Smooth muscle cell (in vitro differentiated cells): ENCODE results near the gene LRRD1. TPM values are rescaled to one million over a fixed set of nuclear protein-coding genes. Genes with fewer than 3 reads are reported as not detected.
"Not testable (repeated sequence)": the region's sequence is repeated elsewhere in the genome, so short reads cannot be mapped to it uniquely, and the experiment has no call there.

ENCODE experiments used
- DNase-seq: peaks from one replicate; lab custom pipeline; 2025; ENCODE audit not compliant: unreplicated experiment; lab: John Stamatoyannopoulos, UW
- H2AFZ ChIP-seq: fragments of 200-600 bp; sonication (generic); 2 replicates; pipeline ENCODE4 v1.6.0; 2016; ENCODE audit warnings: antibody characterized with exemption, low read depth, mild to moderate bottlenecking
- H3F3A ChIP-seq: fragments of 200-600 bp; sonication (generic); 2 replicates; pipeline ENCODE4 v1.6.0; 2017; ENCODE audit warnings: antibody characterized with exemption, low read depth
- H3K27ac ChIP-seq: fragments of 200-600 bp; sonication (generic); 2 replicates; pipeline ENCODE4 v1.5.1; 2016; ENCODE audit warnings: low read depth, mild to moderate bottlenecking
- H3K27me3 ChIP-seq: fragments of 200-600 bp; sonication (generic); 2 replicates; pipeline ENCODE4 v1.6.1; 2016; ENCODE audit warnings: low read depth, mild to moderate bottlenecking
- H3K36me3 ChIP-seq: fragments of 200-600 bp; sonication (generic); 2 replicates; pipeline ENCODE4 v1.5.1; 2016; ENCODE audit warnings: low read depth
- H3K4me1 ChIP-seq: fragments of 200-600 bp; sonication (generic); 2 replicates; pipeline ENCODE4 v1.5.1; 2016; ENCODE audit warnings: low read depth
- H3K4me2 ChIP-seq: fragments of 200-600 bp; sonication (generic); 2 replicates; pipeline ENCODE4 v1.6.0; 2016; ENCODE audit warnings: mild to moderate bottlenecking
- H3K4me3 ChIP-seq: fragments of 200-600 bp; sonication (generic); 2 replicates; pipeline ENCODE4 v1.5.1; 2016; ENCODE audit warnings: mild to moderate bottlenecking
- H3K79me2 ChIP-seq: fragments of 200-600 bp; sonication (generic); 2 replicates; pipeline ENCODE4 v1.6.0; 2016; ENCODE audit warnings: low read depth, mild to moderate bottlenecking
- H3K9ac ChIP-seq: fragments of 200-600 bp; sonication (generic); 2 replicates; pipeline ENCODE4 v1.6.0; 2016; ENCODE audit warnings: low read depth
- H3K9me3 ChIP-seq: fragments of 200-600 bp; sonication (generic); replicated peaks from 2 replicates; pipeline ENCODE4 v1.5.1; 2016; ENCODE audit warnings: low read depth
- H4K20me1 ChIP-seq: fragments of 200-600 bp; sonication (generic); 2 replicates; pipeline ENCODE4 v1.6.0; 2016; ENCODE audit warnings: low read depth
- CTCF ChIP-seq: fragments of 200-600 bp; sonication (generic); IDR thresholded peaks from 2 replicates; pipeline ENCODE4 v1.5.1; 2017; ENCODE audit warnings: borderline replicate concordance, mild to moderate bottlenecking, antibody characterized with exemption; ENCODE audit not compliant: insufficient read depth, poor library complexity, severe bottlenecking
- WGBS: methylation state at CpG from one replicate; pipeline ENCODE4 v1.1.7; 2016; ENCODE audit warnings: low lambda C conversion rate; 5-methylcytosine and 5-hydroxymethylcytosine counted together
- polyA plus RNA-seq: library from polyadenylated mRNA; unstranded; fragments of >200 nt; fragmentation: Nextera tagmentation; extraction: Ambion mirVana; gene quantifications from 2 replicates; pipeline ENCODE4 v1.2.1, GENCODE V29; 2016
- total RNA-seq: library from RNA; depleted of rRNA; stranded (reverse); fragments of >200 nt; gene quantifications from 2 replicates; pipeline ENCODE4 v1.2.3, GENCODE V29; 2014

LRRD1 gene
- total and polyA plus RNA-seq, 2 experiments from 2014 or later: 0.09 TPM; not detected in 1

DNA sequence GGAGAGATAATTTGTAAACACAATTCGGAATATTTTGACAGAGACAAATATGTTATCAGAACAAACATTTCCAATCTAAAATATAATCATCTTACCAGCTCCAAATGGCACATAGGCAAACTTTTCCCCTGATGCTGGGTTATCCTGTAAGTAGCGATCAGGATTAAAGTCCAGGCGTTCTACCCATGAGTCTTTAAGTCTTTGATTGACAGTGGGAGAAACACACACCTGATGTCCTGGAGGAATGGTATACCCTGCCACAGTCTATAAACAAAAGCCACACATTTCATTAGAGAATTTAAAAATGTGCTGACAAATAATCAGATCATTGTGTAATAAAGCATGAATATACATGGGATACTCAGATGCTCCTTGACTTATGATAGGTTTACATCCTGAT lies 62.0 kb downstream of the LRRD1 start:
- TF ChIP-seq CTCF: no peak
- no peaks in the 10 kb centered on the region for H3K27me3 ChIP-seq
- H3K9me3 ChIP-seq: no peaks in the 10 kb centered on the region
- H2AFZ ChIP-seq: no peak overlapping the region
- no peak overlapping the region for H3K9ac ChIP-seq
- over 99% methylated on average over 3 of the region's 3 CpGs for WGBS
- peaks cover 57% of the 10 kb centered on the region for H3K79me2 ChIP-seq
- no peak overlapping the region for H3K4me2 ChIP-seq
- peaks cover 78% of the 10 kb centered on the region for H4K20me1 ChIP-seq
- no peak overlapping the region for H3K27ac ChIP-seq
- no peaks in the 10 kb centered on the region for H3F3A ChIP-seq
- no peaks in the 10 kb centered on the region for H3K4me1 ChIP-seq
- peaks cover 12% of the 10 kb centered on the region for H3K36me3 ChIP-seq
- DNase-seq: no peak
- H3K4me3 ChIP-seq: no peak overlapping the region

DNA sequence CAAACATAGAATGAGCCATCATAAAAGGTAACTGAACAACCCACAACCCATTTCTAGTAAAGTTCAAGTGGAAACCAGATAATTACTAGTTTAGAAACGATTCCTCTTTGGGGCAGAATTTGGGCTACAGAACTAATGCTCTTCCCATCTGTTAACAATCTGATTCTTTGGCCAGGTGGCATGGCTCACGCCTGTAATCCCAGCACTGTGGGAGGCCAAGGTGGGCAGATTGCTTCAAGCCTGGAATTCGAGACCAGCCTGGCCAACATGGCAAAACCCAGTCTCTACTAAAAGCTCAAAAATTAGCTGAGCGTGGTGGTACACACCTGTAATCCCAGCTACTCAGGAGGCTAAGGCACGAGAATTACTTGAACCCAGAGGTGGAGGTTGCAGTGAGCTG lies 63.1 kb downstream of the LRRD1 start:
- Histone ChIP-seq H3K27me3 (no peaks in the 10 kb centered on the region), H3K27ac (no peak overlapping the region), H3K79me2 (peaks cover 46% of the 10 kb centered on the region), H4K20me1 (peaks cover 68% of the 10 kb centered on the region), H2AFZ (no peak overlapping the region), H3F3A (peaks cover 2% of the 10 kb centered on the region), H3K4me3 (no peak overlapping the region), H3K9me3 (no peaks in the 10 kb centered on the region), H3K4me1 (no peaks in the 10 kb centered on the region), H3K9ac (no peak overlapping the region), H3K36me3 (peaks cover 6% of the 10 kb centered on the region), H3K4me2 (no peak overlapping the region)
- DNase-seq: no peak
- 96% methylated on average over 5 of the region's 5 CpGs for WGBS
- TF ChIP-seq CTCF: no peak

DNA sequence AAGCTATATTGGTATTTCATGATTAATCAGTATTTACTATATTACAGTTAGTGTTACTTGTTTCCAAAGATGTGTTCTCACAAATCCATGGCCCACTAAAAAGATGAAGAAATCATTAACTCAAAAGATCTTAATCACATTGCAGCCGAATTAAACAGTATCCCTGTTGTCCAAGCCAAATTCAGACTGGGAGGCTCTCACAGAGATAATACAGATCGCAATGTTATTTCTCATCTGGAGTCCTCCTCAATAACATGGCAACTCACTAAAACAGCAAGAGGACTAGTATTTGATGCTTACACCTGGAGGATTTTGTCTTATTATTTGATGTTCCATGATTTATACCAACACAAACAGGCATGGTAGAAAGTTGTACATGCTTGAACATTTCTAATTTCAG lies 68.1 kb downstream of the LRRD1 start:
- peaks cover 2% of the 10 kb centered on the region for H3F3A ChIP-seq
- no peak for TF ChIP-seq CTCF
- peaks cover 27% of the 10 kb centered on the region for H4K20me1 ChIP-seq
- H3K36me3 ChIP-seq: peaks cover 11% of the 10 kb centered on the region
- no peak overlapping the region for H2AFZ ChIP-seq
- H3K79me2 ChIP-seq: no peaks in the 10 kb centered on the region
- no peak overlapping the region for H3K4me2 ChIP-seq
- H3K27me3 ChIP-seq: no peaks in the 10 kb centered on the region
- H3K4me3 ChIP-seq: no peak overlapping the region
- no peak overlapping the region for H3K9ac ChIP-seq
- H3K4me1 ChIP-seq: no peaks in the 10 kb centered on the region
- no peaks in the 10 kb centered on the region for H3K9me3 ChIP-seq
- no peak for DNase-seq
- 92% methylated on average over 2 of the region's 2 CpGs for WGBS
- no peak overlapping the region for H3K27ac ChIP-seq

DNA sequence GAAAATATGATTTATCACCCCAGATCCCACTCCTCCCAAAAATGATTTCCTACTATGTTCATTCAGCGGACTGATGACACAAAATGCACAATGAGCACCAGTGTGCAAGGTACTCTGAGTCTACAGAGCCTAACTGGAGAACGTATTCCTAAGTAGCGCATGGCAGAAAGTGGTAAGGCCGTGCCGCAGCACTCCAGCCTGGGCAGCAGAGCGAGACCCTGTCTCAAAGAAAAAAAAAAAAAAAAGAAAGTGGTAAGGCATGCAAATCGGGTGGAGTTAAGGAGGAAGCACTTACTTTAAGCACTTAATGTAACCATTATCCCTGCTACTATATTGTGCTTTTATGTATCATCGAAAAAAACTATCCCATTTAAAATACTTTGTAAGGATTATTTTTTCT lies 70.1 kb downstream of the LRRD1 start:
- 97% methylated on average over 8 of the region's 8 CpGs for WGBS

DNA sequence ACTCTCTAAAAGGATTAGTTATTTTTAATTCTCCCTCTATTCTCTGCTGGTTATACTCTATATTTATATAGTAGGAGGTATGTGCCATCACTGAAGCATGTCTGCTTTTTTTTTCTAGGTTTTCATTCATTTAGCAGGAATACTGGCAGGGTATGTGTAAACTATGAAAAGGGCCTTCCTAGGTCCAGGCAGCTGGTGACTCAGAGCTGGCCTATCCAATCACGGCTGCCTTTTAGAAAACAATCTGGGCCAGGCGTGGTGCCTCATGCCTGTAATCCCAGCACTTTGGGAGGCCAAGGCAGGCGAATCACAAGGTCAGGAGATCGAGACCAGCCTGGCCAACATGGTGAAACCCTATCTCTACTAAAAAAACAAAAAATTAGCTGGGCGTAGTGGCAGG lies 76.1 kb downstream of the LRRD1 start:
- not testable (repeated sequence) for H3K27ac ChIP-seq, H3F3A ChIP-seq, H3K4me2 ChIP-seq, H3K4me1 ChIP-seq, H3K9me3 ChIP-seq, H3K27me3 ChIP-seq, H3K9ac ChIP-seq, DNase-seq, H4K20me1 ChIP-seq, H2AFZ ChIP-seq, H3K4me3 ChIP-seq, H3K79me2 ChIP-seq
- 87% methylated on average over 5 of the region's 5 CpGs for whole genome bisulfite sequencing
- H3K36me3 ChIP-seq: peaks cover 21% of the 10 kb centered on the region

More for the DNA sequence above, 70.1 kb downstream of the LRRD1 start:
- Histone ChIP-seq H3K36me3 (peaks cover 10% of the 10 kb centered on the region), H4K20me1 (peaks cover 10% of the 10 kb centered on the region), H3K79me2 (no peaks in the 10 kb centered on the region), H3F3A (peaks cover 2% of the 10 kb centered on the region), H3K27me3 (no peaks in the 10 kb centered on the region), H3K4me2 (no peak overlapping the region), H3K4me3 (no peak overlapping the region), H3K4me1 (no peaks in the 10 kb centered on the region), H2AFZ (no peak overlapping the region), H3K9ac (no peak overlapping the region), H3K27ac (no peak overlapping the region), H3K9me3 (no peaks in the 10 kb centered on the region)
- DNase-seq: no peak
- TF ChIP-seq CTCF: no peak
